KG1 (cell line): ENCODE measurements around the gene AKAP6.

Experiments used
- DNase-seq: peaks from one replicate; lab custom pipeline; 2025; lab: John Stamatoyannopoulos, UW

AKAP6 gene

GRCh38 chr14:32329146-32329545 lies at the start of gene AKAP6:
Gene AKAP6 (plus strand): TSS chr14:32329298. CDS start chr14:32433494, 104,196 bp downstream.
- no peak for DNase-seq

- DNase-seq = no peak
These were observed 42.5 kb upstream of the AKAP6 start for GRCh38 chr14:32286602-32287001.

GRCh38 chr14:32296366-32296765 lies 32.7 kb upstream of the AKAP6 start:
- no peak for DNase-seq

GRCh38 chr14:32298346-32298745 lies 30.8 kb upstream of the AKAP6 start:
- no peak for DNase-seq

- no peak for DNase-seq
These were observed 29.0 kb upstream of the AKAP6 start for GRCh38 chr14:32300136-32300535.

- DNase-seq = no peak
These were observed 25.2 kb upstream of the AKAP6 start for GRCh38 chr14:32303865-32304264.

GRCh38 chr14:32304296-32304695 lies 24.8 kb upstream of the AKAP6 start:
- no peak for DNase-seq

GRCh38 chr14:32306549-32306948 lies 22.5 kb upstream of the AKAP6 start:
- DNase-seq = no peak

GRCh38 chr14:32307881-32308582 lies 21.1 kb upstream of the AKAP6 start:
- no peak for DNase-seq

- DNase-seq = no peak
These were observed 18.2 kb upstream of the AKAP6 start for GRCh38 chr14:32310876-32311275.

- DNase-seq = no peak
These were observed 17.6 kb upstream of the AKAP6 start for GRCh38 chr14:32311294-32312009.

GRCh38 chr14:32312010-32312331 lies 17.1 kb upstream of the AKAP6 start:
- no peak for DNase-seq

GRCh38 chr14:32313844-32314376 lies 15.2 kb upstream of the AKAP6 start:
- no peak for DNase-seq

- DNase-seq = no peak
These were observed 10.9 kb upstream of the AKAP6 start for GRCh38 chr14:32318087-32318795.

GRCh38 chr14:32319368-32320049 lies 9.6 kb upstream of the AKAP6 start:
- DNase-seq = no peak

- no peak for DNase-seq
These were observed 4.5 kb upstream of the AKAP6 start for GRCh38 chr14:32324601-32325000.

GRCh38 chr14:32327255-32327961 lies 1.7 kb upstream of the AKAP6 start:
- no peak for DNase-seq

- no peak for DNase-seq
These were observed 690 bp downstream of the AKAP6 start for GRCh38 chr14:32329690-32330285.

GRCh38 chr14:32330351-32331111 lies 1.4 kb downstream of the AKAP6 start:
- DNase-seq = no peak

GRCh38 chr14:32331206-32331605 lies 2.1 kb downstream of the AKAP6 start:
- DNase-seq = no peak
